ENCODE data around the gene REPS2. TPM values are rescaled to one million over a fixed set of nuclear protein-coding genes. Genes with fewer than 3 reads are reported as not detected.
A peak's percentile ranks its signal among the peaks of the same experiment; 100 is the strongest.

REPS2 gene
- total RNA-seq (1.7 TPM), polyA plus RNA-seq (3.6 TPM)
- long read RNA-seq, donor 1, result 0 reads
- long read RNA-seq, donor 2, result 0 reads
- long read RNA-seq, donor 3, result 0 reads
- long read RNA-seq, donor 4, result 0 reads
- long read RNA-seq, donor 5, result 0 reads
- long read RNA-seq, donor 6, result 0 reads
- long read RNA-seq, donor 7, result 0 reads
- long read RNA-seq, donor 8, result 0 reads
- long read RNA-seq, donor 9, result 0 reads
- long read RNA-seq, donor 10, result 0 reads

DNA sequence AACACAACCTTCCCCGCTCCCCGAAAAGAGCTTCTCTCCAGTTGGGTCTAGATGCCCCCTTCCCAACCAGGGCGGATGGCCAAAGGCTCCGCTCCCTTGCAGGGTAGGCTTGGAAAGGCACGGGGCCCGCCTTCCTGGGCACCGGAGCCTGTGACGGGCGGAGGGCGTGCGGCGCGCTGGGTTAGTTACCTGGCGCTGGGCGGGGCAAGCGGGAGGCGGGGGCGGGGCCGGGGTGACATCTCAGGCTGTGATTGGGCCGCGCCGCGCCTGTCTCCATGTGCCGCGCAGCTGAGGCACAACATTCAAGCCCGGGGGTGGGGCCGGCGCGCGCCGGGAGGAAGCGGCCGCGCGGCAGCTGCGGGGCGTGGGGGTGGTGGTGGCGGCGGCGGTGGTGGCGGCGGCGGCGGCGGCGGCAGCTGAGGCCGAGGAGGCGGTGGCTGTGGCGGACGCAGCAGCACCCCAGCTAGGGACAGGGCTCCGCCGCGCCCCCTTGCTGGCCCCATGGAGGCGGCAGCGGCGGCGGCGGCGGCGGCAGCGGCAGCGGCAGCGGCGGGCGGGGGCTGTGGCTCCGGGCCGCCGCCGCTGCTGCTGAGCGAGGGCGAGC, at the start of gene REPS2:
TSS of gene REPS2 (plus strand) at position 298 of the 604 bp plus-strand sequence. CDS start at position 502, 204 bp downstream.
- peaks cover 2 to 5% of the 10 kb centered on the region in 2 donors for H3K4me1 ChIP-seq (ENCODE audit: control insufficient read depth in 2 of 2, insufficient read depth in 2 of 2, low read length in 2 of 2)
- DNase-seq (ENCODE audit: low read depth in 6 of 9, low spot score in 9 of 9), result peak; percentile 8 to 84 (median 60)
- peak within 1 kb of the TSS; percentile 24 to 46 for H3K4me3 ChIP-seq (ENCODE audit: low read length in 2 of 2)
- 2% methylated on average over 60 of the region's 71 CpGs for WGBS
- H3K36me3 ChIP-seq (ENCODE audit: control insufficient read depth in 2 of 2, insufficient read depth in 2 of 2, low read length in 1 of 2), result no peaks in the 10 kb centered on the region
- H3K9me3 ChIP-seq (ENCODE audit: control insufficient read depth in 2 of 2, insufficient read depth in 1 of 2, low read length in 1 of 2), result no peaks in the 10 kb centered on the region
- H3K27ac ChIP-seq (ENCODE audit: low read depth in 1 of 2, low read length in 1 of 2), result no peak within 1 kb of the TSS
- H3K27me3 ChIP-seq (ENCODE audit: control insufficient read depth in 2 of 2, insufficient read depth in 1 of 2, low read length in 1 of 2), result peaks cover 3 to 23% of the 10 kb centered on the region in 2 donors

DNA sequence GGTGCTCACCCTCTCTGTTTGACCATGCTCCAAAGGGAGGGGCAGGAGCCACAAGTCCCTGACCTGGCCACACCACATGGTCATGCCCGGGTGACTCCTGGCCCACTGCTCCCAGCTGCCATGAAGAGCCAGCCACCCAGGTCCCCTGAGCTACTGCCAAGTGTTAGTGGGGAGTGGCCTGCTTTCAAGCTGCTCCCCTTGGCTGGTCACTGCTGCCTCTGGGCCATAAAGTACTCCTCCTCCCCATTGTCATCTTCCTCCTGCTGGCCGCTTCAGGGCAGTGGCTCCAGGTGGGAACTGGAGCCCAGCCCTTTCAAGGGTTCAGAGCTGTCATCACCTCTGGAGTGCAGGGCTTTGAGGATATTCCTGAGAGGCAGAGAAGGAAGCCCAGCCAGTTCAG, 49.0 kb upstream of the REPS2 start:
- DNase-seq (ENCODE audit: low read depth in 6 of 9, low spot score in 9 of 9), result no peak
- Histone ChIP-seq H3K4me3 (ENCODE audit: low read length in 2 of 2) (no peak overlapping the region), H3K36me3 (ENCODE audit: control insufficient read depth in 2 of 2, insufficient read depth in 2 of 2, low read length in 1 of 2) (no peaks in the 10 kb centered on the region), H3K27me3 (ENCODE audit: control insufficient read depth in 2 of 2, insufficient read depth in 1 of 2, low read length in 1 of 2) (peaks cover 0 to 8% of the 10 kb centered on the region in 2 donors), H3K9me3 (ENCODE audit: control insufficient read depth in 2 of 2, insufficient read depth in 1 of 2, low read length in 1 of 2) (no peaks in the 10 kb centered on the region), H3K27ac (ENCODE audit: low read depth in 1 of 2, low read length in 1 of 2) (no peak overlapping the region), H3K4me1 (ENCODE audit: control insufficient read depth in 2 of 2, insufficient read depth in 2 of 2, low read length in 2 of 2) (no peaks in the 10 kb centered on the region)
- 100% methylated on average over 2 of the region's 2 CpGs for WGBS

DNA sequence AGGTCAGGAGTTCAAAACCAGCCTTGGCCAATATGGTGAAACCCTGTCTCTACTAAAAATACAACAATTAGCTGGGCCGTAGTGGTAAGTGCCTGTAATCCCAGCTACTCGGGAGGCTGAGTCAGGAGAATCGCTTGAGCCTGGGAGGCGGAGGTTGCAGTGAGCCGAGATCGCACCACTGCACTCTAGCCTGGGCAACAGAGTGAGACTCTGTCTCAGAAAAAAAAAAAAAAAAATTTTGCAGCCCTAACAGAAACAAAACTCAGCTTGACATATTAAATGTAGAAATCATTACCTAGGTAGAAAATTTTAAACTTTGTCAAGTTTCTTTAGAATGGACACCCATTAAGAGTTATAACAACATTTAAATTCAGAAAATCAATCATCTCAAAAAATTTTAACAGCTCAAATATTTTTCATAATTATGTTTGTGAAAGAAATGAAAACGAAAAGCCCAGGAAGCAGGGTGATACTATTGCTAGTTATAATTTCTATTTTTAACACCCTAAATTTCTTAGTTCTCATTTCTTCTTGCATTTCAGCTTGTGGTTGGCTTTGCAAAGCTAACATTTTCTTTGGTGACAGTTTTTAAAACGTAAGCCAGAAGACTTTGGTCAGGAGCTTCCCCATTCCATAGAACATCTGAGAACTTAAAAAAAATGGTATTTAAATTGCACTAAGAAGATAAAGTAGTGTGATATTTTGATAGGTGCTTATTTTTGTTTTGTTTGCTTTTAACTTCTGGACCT, 43.0 kb upstream of the REPS2 start:
- 69% methylated on average over 8 of the region's 8 CpGs for WGBS
- H3K27ac ChIP-seq (ENCODE audit: low read depth in 1 of 2, low read length in 1 of 2), result no peak overlapping the region

DNA sequence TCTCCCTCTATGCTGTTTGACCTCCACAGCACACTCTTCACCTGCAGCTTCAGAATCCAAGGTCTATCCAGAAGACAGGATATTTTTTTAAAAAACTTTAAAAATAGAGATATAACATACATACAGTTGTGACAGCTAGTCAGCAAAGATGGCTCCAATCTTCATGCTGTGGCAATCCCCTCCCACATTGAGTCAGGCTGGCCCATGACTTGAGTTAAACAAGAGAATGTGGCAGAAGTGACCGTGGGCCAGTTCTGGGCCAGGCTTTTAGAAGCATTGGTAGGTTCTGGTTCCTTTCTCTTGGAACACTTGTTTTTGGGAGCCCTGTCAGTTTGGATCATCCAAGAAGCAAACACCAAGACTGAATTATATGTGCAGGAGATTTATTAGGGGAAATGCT, 36.1 kb upstream of the REPS2 start:
- DNase-seq (ENCODE audit: low read depth in 6 of 9, low spot score in 9 of 9), result no peak
- 100% methylated on average over 1 of the region's 1 CpG for WGBS
- no peak overlapping the region for H3K4me3 ChIP-seq (ENCODE audit: low read length in 2 of 2)
- no peaks in the 10 kb centered on the region for H3K4me1 ChIP-seq (ENCODE audit: control insufficient read depth in 2 of 2, insufficient read depth in 2 of 2, low read length in 2 of 2)
- no peaks in the 10 kb centered on the region for H3K36me3 ChIP-seq (ENCODE audit: control insufficient read depth in 2 of 2, insufficient read depth in 2 of 2, low read length in 1 of 2)
- no peaks in the 10 kb centered on the region for H3K9me3 ChIP-seq (ENCODE audit: control insufficient read depth in 2 of 2, insufficient read depth in 1 of 2, low read length in 1 of 2)
- H3K27ac ChIP-seq (ENCODE audit: low read depth in 1 of 2, low read length in 1 of 2), result no peak overlapping the region
- no peaks in the 10 kb centered on the region for H3K27me3 ChIP-seq (ENCODE audit: control insufficient read depth in 2 of 2, insufficient read depth in 1 of 2, low read length in 1 of 2)

More for the DNA sequence above, 43.0 kb upstream of the REPS2 start:
- Histone ChIP-seq H3K27me3 (ENCODE audit: control insufficient read depth in 2 of 2, insufficient read depth in 1 of 2, low read length in 1 of 2) (no peaks in the 10 kb centered on the region), H3K36me3 (ENCODE audit: control insufficient read depth in 2 of 2, insufficient read depth in 2 of 2, low read length in 1 of 2) (no peaks in the 10 kb centered on the region), H3K4me3 (ENCODE audit: low read length in 2 of 2) (no peak overlapping the region), H3K4me1 (ENCODE audit: control insufficient read depth in 2 of 2, insufficient read depth in 2 of 2, low read length in 2 of 2) (no peaks in the 10 kb centered on the region), H3K9me3 (ENCODE audit: control insufficient read depth in 2 of 2, insufficient read depth in 1 of 2, low read length in 1 of 2) (no peaks in the 10 kb centered on the region)
- no peak for DNase-seq (ENCODE audit: low read depth in 6 of 9, low spot score in 9 of 9)

DNA sequence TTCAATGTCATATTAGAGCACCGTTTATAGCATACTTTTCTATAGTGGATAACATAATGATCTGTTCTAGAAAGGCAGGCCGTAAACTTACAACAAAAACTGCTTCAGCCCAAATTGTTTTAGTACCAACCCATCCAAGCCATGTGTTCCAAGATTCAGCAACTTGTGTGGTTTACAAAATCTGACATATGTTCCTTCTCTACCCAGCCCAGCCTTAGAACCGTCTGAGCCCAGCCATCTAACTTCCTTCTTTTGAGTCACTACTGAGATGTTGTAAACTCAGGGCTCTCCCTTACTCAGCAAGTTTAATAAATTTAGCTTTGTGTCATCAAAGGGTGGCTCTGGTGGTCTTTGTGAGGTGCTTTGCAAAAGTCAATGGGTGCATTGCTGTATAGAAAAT, 32.4 kb upstream of the REPS2 start:
- Histone ChIP-seq H3K9me3 (ENCODE audit: control insufficient read depth in 2 of 2, insufficient read depth in 1 of 2, low read length in 1 of 2) (no peaks in the 10 kb centered on the region), H3K4me1 (ENCODE audit: control insufficient read depth in 2 of 2, insufficient read depth in 2 of 2, low read length in 2 of 2) (no peaks in the 10 kb centered on the region), H3K27ac (ENCODE audit: low read depth in 1 of 2, low read length in 1 of 2) (no peak overlapping the region), H3K27me3 (ENCODE audit: control insufficient read depth in 2 of 2, insufficient read depth in 1 of 2, low read length in 1 of 2) (no peaks in the 10 kb centered on the region), H3K36me3 (ENCODE audit: control insufficient read depth in 2 of 2, insufficient read depth in 2 of 2, low read length in 1 of 2) (no peaks in the 10 kb centered on the region), H3K4me3 (ENCODE audit: low read length in 2 of 2) (no peak overlapping the region)
- WGBS, result 72% methylated on average over 3 of the region's 3 CpGs
- no peak for DNase-seq (ENCODE audit: low read depth in 6 of 9, low spot score in 9 of 9)

DNA sequence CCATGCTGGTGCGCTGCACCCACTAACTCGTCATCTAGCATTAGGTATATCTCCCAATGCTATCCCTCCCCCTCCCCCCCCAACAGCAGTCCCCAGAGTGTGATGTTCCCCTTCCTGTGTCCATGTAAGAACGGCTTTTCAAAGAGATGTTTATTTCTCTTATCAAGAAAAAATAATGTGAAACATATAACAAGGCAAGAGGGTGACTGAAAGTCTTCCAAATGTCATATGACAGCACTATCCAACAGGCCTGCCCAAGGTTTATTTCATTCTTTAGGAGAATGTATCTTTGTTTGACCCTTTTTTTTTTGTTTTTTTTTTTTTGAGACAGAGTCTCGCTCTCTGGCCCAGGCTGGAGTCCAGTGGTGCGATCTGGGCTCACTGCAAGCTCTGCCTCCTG, 29.9 kb upstream of the REPS2 start:
- no peak for DNase-seq (ENCODE audit: low read depth in 6 of 9, low spot score in 9 of 9)
- WGBS, result 94% methylated on average over 4 of the region's 5 CpGs
- H3K36me3 ChIP-seq (ENCODE audit: control insufficient read depth in 2 of 2, insufficient read depth in 2 of 2, low read length in 1 of 2), result no peaks in the 10 kb centered on the region
- no peak overlapping the region for H3K4me3 ChIP-seq (ENCODE audit: low read length in 2 of 2)
- no peaks in the 10 kb centered on the region for H3K9me3 ChIP-seq (ENCODE audit: control insufficient read depth in 2 of 2, insufficient read depth in 1 of 2, low read length in 1 of 2)
- H3K27me3 ChIP-seq (ENCODE audit: control insufficient read depth in 2 of 2, insufficient read depth in 1 of 2, low read length in 1 of 2), result no peaks in the 10 kb centered on the region
- no peak overlapping the region for H3K27ac ChIP-seq (ENCODE audit: low read depth in 1 of 2, low read length in 1 of 2)
- no peaks in the 10 kb centered on the region for H3K4me1 ChIP-seq (ENCODE audit: control insufficient read depth in 2 of 2, insufficient read depth in 2 of 2, low read length in 2 of 2)

DNA sequence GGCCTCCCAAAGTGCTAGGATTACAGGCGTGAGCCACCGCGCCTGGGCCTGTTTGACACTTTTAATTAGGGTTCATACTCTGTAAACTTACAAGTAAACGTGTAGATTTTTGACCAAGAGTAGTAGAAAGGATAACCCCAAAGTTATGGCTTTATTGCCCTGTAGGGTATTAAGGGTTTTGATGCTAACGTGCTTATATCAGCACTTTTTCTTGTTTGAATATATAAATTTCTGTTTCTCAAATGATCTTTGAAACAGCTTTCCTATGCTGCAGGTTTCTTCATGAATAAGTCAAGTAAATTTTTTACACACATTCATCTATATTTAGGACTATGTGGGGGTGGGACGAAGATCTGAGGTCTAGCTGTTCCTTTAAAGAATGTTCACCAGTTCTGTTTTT, 29.3 kb upstream of the REPS2 start:
- Histone ChIP-seq H3K9me3 (ENCODE audit: control insufficient read depth in 2 of 2, insufficient read depth in 1 of 2, low read length in 1 of 2) (no peaks in the 10 kb centered on the region), H3K4me1 (ENCODE audit: control insufficient read depth in 2 of 2, insufficient read depth in 2 of 2, low read length in 2 of 2) (no peaks in the 10 kb centered on the region), H3K27me3 (ENCODE audit: control insufficient read depth in 2 of 2, insufficient read depth in 1 of 2, low read length in 1 of 2) (no peaks in the 10 kb centered on the region), H3K36me3 (ENCODE audit: control insufficient read depth in 2 of 2, insufficient read depth in 2 of 2, low read length in 1 of 2) (no peaks in the 10 kb centered on the region), H3K4me3 (ENCODE audit: low read length in 2 of 2) (no peak overlapping the region), H3K27ac (ENCODE audit: low read depth in 1 of 2, low read length in 1 of 2) (no peak overlapping the region)
- DNase-seq (ENCODE audit: low read depth in 6 of 9, low spot score in 9 of 9), result no peak
- 97% methylated on average over 6 of the region's 6 CpGs for WGBS

DNA sequence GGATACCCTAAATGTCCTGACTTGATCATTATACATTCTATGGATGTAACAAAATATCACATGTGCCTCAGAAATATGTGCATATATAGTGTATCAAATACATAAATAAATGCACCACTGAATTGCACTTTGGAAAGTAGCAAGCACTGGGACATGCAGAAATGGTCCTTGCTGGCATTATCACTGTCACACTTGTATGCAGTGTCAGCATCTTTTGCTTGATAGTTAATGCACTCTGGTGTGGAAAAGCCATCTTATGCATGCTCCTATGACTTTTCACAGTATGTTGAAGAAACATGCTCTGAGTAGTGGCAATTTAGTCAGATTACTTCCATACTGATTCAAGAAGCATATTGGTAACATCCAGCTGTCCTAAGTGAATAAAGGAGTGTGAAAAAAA, 27.5 kb upstream of the REPS2 start:
- H3K27me3 ChIP-seq (ENCODE audit: control insufficient read depth in 2 of 2, insufficient read depth in 1 of 2, low read length in 1 of 2), result no peaks in the 10 kb centered on the region
- H3K36me3 ChIP-seq (ENCODE audit: control insufficient read depth in 2 of 2, insufficient read depth in 2 of 2, low read length in 1 of 2), result no peaks in the 10 kb centered on the region
- no peak overlapping the region for H3K4me3 ChIP-seq (ENCODE audit: low read length in 2 of 2)
- H3K4me1 ChIP-seq (ENCODE audit: control insufficient read depth in 2 of 2, insufficient read depth in 2 of 2, low read length in 2 of 2), result no peaks in the 10 kb centered on the region
- H3K27ac ChIP-seq (ENCODE audit: low read depth in 1 of 2, low read length in 1 of 2), result no peak overlapping the region
- no peak for DNase-seq (ENCODE audit: low read depth in 6 of 9, low spot score in 9 of 9)
- H3K9me3 ChIP-seq (ENCODE audit: control insufficient read depth in 2 of 2, insufficient read depth in 1 of 2, low read length in 1 of 2), result no peaks in the 10 kb centered on the region

DNA sequence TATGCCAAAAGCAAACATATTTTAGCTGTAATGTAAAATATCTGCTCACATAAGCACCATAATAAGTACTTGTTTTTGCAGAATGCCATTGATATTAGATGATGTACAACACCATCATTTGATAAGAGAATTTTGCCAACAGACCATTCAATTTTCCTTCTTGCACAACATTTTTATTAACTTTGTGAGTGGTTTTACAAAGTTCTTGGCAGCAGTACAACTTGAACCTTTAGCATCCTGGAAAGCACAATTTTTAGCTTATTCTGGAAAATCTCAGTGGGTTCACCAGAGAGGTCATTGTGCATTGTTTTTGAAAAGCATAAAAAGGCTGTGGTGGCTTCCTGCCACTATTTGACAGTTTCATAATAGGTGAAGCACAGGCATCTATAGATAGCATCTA, 26.4 kb upstream of the REPS2 start:
- no peaks in the 10 kb centered on the region for H3K4me1 ChIP-seq (ENCODE audit: control insufficient read depth in 2 of 2, insufficient read depth in 2 of 2, low read length in 2 of 2)
- H3K9me3 ChIP-seq (ENCODE audit: control insufficient read depth in 2 of 2, insufficient read depth in 1 of 2, low read length in 1 of 2), result no peaks in the 10 kb centered on the region
- DNase-seq (ENCODE audit: low read depth in 6 of 9, low spot score in 9 of 9), result no peak

More for the DNA sequence above, 26.4 kb upstream of the REPS2 start:
- Histone ChIP-seq H3K4me3 (ENCODE audit: low read length in 2 of 2) (no peak overlapping the region), H3K36me3 (ENCODE audit: control insufficient read depth in 2 of 2, insufficient read depth in 2 of 2, low read length in 1 of 2) (no peaks in the 10 kb centered on the region), H3K27me3 (ENCODE audit: control insufficient read depth in 2 of 2, insufficient read depth in 1 of 2, low read length in 1 of 2) (no peaks in the 10 kb centered on the region), H3K27ac (ENCODE audit: low read depth in 1 of 2, low read length in 1 of 2) (no peak overlapping the region)
